ENCODE measurements around the gene MFSD6. TPM values are rescaled to one million over a fixed set of nuclear protein-coding genes. Genes with fewer than 3 reads are reported as not detected.

The MFSD6 gene
- total and polyA plus RNA-seq, 11 donors, result 11.8 to 75.0 (median 18.9) TPM

- 44 to 64% (median 49%) methylated on average over 3 of the region's 3 CpGs for WGBS, 4 donors
- ATAC-seq (no peak), DNase-seq (peak in 1 of 5 donors; percentile 25)
- peaks cover 0 to under 1% (median 0%) of the 10 kb centered on the region in 9 donors for H3K36me3 ChIP-seq
- intact Hi-C loops (cut with DNase I), result loop anchor here in 5 of 10 donors (5.0 to 10.0 kb wide), 4 partner anchors 118 to 275 kb away; partner anchors contain the start of gene NAB1 (in 4 of the 5)
- H3K4me3 ChIP-seq, result no peak overlapping the region
- no peaks in the 10 kb centered on the region for H3K9me3 ChIP-seq
- H3K27ac ChIP-seq, result peak overlapping the region in 3 of 12 donors; percentile 15 to 47 (median 20)
- peaks cover 0 to 64% (median 12%) of the 10 kb centered on the region in 12 donors for H3K4me1 ChIP-seq
- no peaks in the 10 kb centered on the region for H3K27me3 ChIP-seq
- TF ChIP-seq POLR2A (IDR thresholded peaks at IDR 0.05), result no peak
- TF ChIP-seq CTCF (IDR thresholded peaks at IDR 0.05), result no peak
Observed at GRCh38 chr2:190529486-190530247, 121.5 kb downstream of the MFSD6 start.

GRCh38 chr2:190530248-190530900 lies 122.2 kb downstream of the MFSD6 start:
- 50 to 56% (median 53%) methylated on average over 6 of the region's 6 CpGs for WGBS, 4 donors
- ATAC-seq, result no peak

GRCh38 chr2:190532581-190532980 lies 124.4 kb downstream of the MFSD6 start:
- intact Hi-C loops (cut with DNase I), result loop anchor here in 5 of 10 donors (5.0 to 10.0 kb wide), 3 partner anchors 115 to 262 kb away; partner anchors contain the start of gene NAB1 (in 4 of the 5)
- Histone ChIP-seq H3K4me3 (no peak overlapping the region), H3K27me3 (no peaks in the 10 kb centered on the region), H3K27ac (no peak overlapping the region), H3K4me1 (peaks cover 0 to 56% (median 13%) of the 10 kb centered on the region in 12 donors), H3K9me3 (peaks cover 0 to 11% (median under 1%) of the 10 kb centered on the region in 12 donors), H3K36me3 (no peaks in the 10 kb centered on the region)
- TF ChIP-seq CTCF (IDR thresholded peaks at IDR 0.05) (no peak), POLR2A (IDR thresholded peaks at IDR 0.05) (no peak)
- peak in 1 of 5 donors; percentile 27 for DNase-seq
- WGBS, 4 donors, result 62 to 79% (median 66%) methylated on average over 4 of the region's 4 CpGs
- ATAC-seq, result no peak

More at GRCh38 chr2:190530248-190530900, 122.2 kb downstream of the MFSD6 start:
- TF ChIP-seq CTCF (IDR thresholded peaks at IDR 0.05) (no peak), POLR2A (IDR thresholded peaks at IDR 0.05) (no peak)
- Histone ChIP-seq H3K36me3 (no peaks in the 10 kb centered on the region), H3K27me3 (no peaks in the 10 kb centered on the region), H3K4me1 (peaks cover 0 to 66% (median 12%) of the 10 kb centered on the region in 12 donors), H3K9me3 (no peaks in the 10 kb centered on the region), H3K27ac (peak overlapping the region in 3 of 12 donors; percentile 15 to 47 (median 20)), H3K4me3 (no peak overlapping the region)
- intact Hi-C loops (cut with DNase I), result loop anchor here in 5 of 10 donors (5.0 to 10.0 kb wide), 3 partner anchors 117 to 264 kb away; partner anchors contain the start of gene NAB1 (in 4 of the 5)
- DNase-seq, result no peak
